Inflammatory macrophage (primary cell): Measurements from ENCODE around the gene TSR1.

Source experiments
- DNase-seq, 2 donors: peaks; one replicate each; pipeline ENCODE4 v3.0.0-alpha.2; 2020 to 2022

Gene TSR1

GRCh38 chr17:2369039-2369438, 32.8 kb upstream of the TSR1 start:
- DNase-seq, result no peak

- no peak for DNase-seq
Measured at GRCh38 chr17:2368359-2368758, 32.1 kb upstream of the TSR1 start.

- no peak for DNase-seq
Measured at GRCh38 chr17:2366747-2367494, 30.7 kb upstream of the TSR1 start.

- DNase-seq, result no peak
Measured at GRCh38 chr17:2365132-2365531, 28.9 kb upstream of the TSR1 start.

GRCh38 chr17:2364763-2365116, 28.5 kb upstream of the TSR1 start:
- DNase-seq, result no peak

- DNase-seq, result no peak
Measured at GRCh38 chr17:2363851-2364762, 27.9 kb upstream of the TSR1 start.

- no peak for DNase-seq
Measured at GRCh38 chr17:2363318-2363717, 27.1 kb upstream of the TSR1 start.

- no peak for DNase-seq
Measured at GRCh38 chr17:2362881-2363280, 26.6 kb upstream of the TSR1 start.

GRCh38 chr17:2362416-2362815, 26.2 kb upstream of the TSR1 start:
- no peak for DNase-seq

GRCh38 chr17:2362016-2362415, 25.8 kb upstream of the TSR1 start:
- DNase-seq, result no peak

- no peak for DNase-seq
Measured at GRCh38 chr17:2361010-2361760, 24.9 kb upstream of the TSR1 start.

- no peak for DNase-seq
Measured at GRCh38 chr17:2357931-2358434, 21.7 kb upstream of the TSR1 start.

GRCh38 chr17:2357237-2357636, 21.0 kb upstream of the TSR1 start:
- no peak for DNase-seq

GRCh38 chr17:2354311-2354710, 18.1 kb upstream of the TSR1 start:
- DNase-seq, result no peak

- no peak for DNase-seq
Measured at GRCh38 chr17:2351269-2351668, 15.0 kb upstream of the TSR1 start.

- no peak for DNase-seq
Measured at GRCh38 chr17:2347805-2348685, 11.8 kb upstream of the TSR1 start.

- DNase-seq, result no peak
Measured at GRCh38 chr17:2346475-2346874, 10.2 kb upstream of the TSR1 start.

GRCh38 chr17:2344528-2344927, 8.3 kb upstream of the TSR1 start:
- no peak for DNase-seq

GRCh38 chr17:2343421-2343820, 7.2 kb upstream of the TSR1 start:
- DNase-seq, result no peak

- peak in 1 of 2 donors; percentile 36 for DNase-seq
Measured at GRCh38 chr17:2338315-2338657, 2.0 kb upstream of the TSR1 start.

GRCh38 chr17:2337544-2338314, 1.5 kb upstream of the TSR1 start:
- DNase-seq, result peak; percentile 45 to 60
